GM18867 (cell line): Measurements from ENCODE around the gene USP53.
"Not testable (repeated sequence)": the region's sequence is repeated elsewhere in the genome, so short reads cannot be mapped to it uniquely, and the experiment has no call there.

ENCODE experiments used
- ATAC-seq: cut with Tn5 transposase; IDR thresholded peaks from one replicate; pipeline ENCODE4 v1.9.1; 2021; ENCODE audit warnings: mild to moderate bottlenecking, moderate library complexity; ENCODE audit not compliant: unreplicated experiment

The USP53 gene

GRCh38 chr4:119310826-119311225 lies 98.3 kb downstream of the USP53 start:
- ATAC-seq = no peak

GRCh38 chr4:119313237-119313636 lies 100.7 kb downstream of the USP53 start:
- ATAC-seq = no peak

- peak; percentile 83 for ATAC-seq
These were observed 101.8 kb downstream of the USP53 start for GRCh38 chr4:119314356-119314755.

- no peak for ATAC-seq
These were observed 102.5 kb downstream of the USP53 start for GRCh38 chr4:119315036-119315435.

- ATAC-seq = no peak
These were observed 105.5 kb downstream of the USP53 start for GRCh38 chr4:119317990-119318389.

GRCh38 chr4:119321921-119322687 lies 109.6 kb downstream of the USP53 start, which contains the start of gene FABP2:
FABP2 (minus strand) TSS chr4:119322138; CDS start chr4:119322102, 36 bp downstream.
- ATAC-seq = no peak

GRCh38 chr4:119328695-119329094 lies 116.2 kb downstream of the USP53 start:
- ATAC-seq = no peak

- no peak for ATAC-seq
These were observed 117.5 kb downstream of the USP53 start for GRCh38 chr4:119329835-119330620.

GRCh38 chr4:119336332-119336979 lies 123.9 kb downstream of the USP53 start:
- ATAC-seq = not testable (repeated sequence)

GRCh38 chr4:119337010-119337409 lies 124.5 kb downstream of the USP53 start:
- ATAC-seq = no peak

GRCh38 chr4:119339895-119340294 lies 127.4 kb downstream of the USP53 start:
- not testable (repeated sequence) for ATAC-seq

GRCh38 chr4:119343293-119343692 lies 130.8 kb downstream of the USP53 start:
- not testable (repeated sequence) for ATAC-seq
